HepG2 (cell line): ENCODE results near the gene NUP85. TPM values are rescaled to one million over a fixed set of nuclear protein-coding genes. Genes with fewer than 3 reads are reported as not detected.
A peak's percentile ranks its signal among the peaks of the same experiment; 100 is the strongest.

ENCODE experiments used
- CBFB ChIP-seq: sonication (generic); formaldehyde crosslinking; IDR thresholded peaks from 2 replicates; pipeline ENCODE4 v1.4.0; 2020; ENCODE audit warnings: missing genetic modification reagents
- FOXM1 ChIP-seq: sonication (generic); formaldehyde crosslinking; IDR thresholded peaks from 2 replicates; pipeline ENCODE4 v1.5.0; 2020; ENCODE audit warnings: missing genetic modification reagents
- GMEB2 ChIP-seq: IDR thresholded peaks from 2 replicates; pipeline ENCODE4 v1.6.1; 2016; ENCODE audit warnings: missing biosample characterization, missing genetic modification reagents, low read depth
- HOXA7 ChIP-seq: sonication (generic); formaldehyde crosslinking; IDR thresholded peaks from 2 replicates; pipeline ENCODE4 v1.8.1; 2022; ENCODE audit warnings: mild to moderate bottlenecking, missing genetic modification reagents, moderate library complexity
- IKZF4 ChIP-seq: sonication (generic); formaldehyde crosslinking; IDR thresholded peaks from 2 replicates; pipeline ENCODE4 v1.5.1; 2020; ENCODE audit warnings: borderline replicate concordance, mild to moderate bottlenecking, low read depth, missing genetic modification reagents; ENCODE audit errors: not compliant biosample characterization
- NFAT5 ChIP-seq: sonication (generic); formaldehyde crosslinking; IDR thresholded peaks from 2 replicates; pipeline ENCODE4 v1.4.0; 2020; ENCODE audit warnings: missing genetic modification reagents
- PBX3 ChIP-seq: sonication (generic); formaldehyde crosslinking; IDR thresholded peaks from 2 replicates; pipeline ENCODE4 v1.8.1; 2023; ENCODE audit warnings: missing genetic modification reagents, inconsistent platforms, borderline replicate concordance
- RCOR2 ChIP-seq: IDR thresholded peaks from 2 replicates; pipeline ENCODE4 v1.6.1; 2016; ENCODE audit warnings: missing biosample characterization, missing genetic modification reagents
- RXRA ChIP-seq: sonication (generic); formaldehyde crosslinking; IDR thresholded peaks from 2 replicates; pipeline ENCODE4 v1.5.1; 2020; ENCODE audit warnings: missing genetic modification reagents
- ZNF10 ChIP-seq: sonication (generic); formaldehyde crosslinking; IDR thresholded peaks from 2 replicates; pipeline ENCODE4 v1.4.0; 2020; ENCODE audit warnings: mild to moderate bottlenecking, low read depth, missing genetic modification reagents, borderline replicate concordance
- ZNF3 ChIP-seq: IDR thresholded peaks from 2 replicates; pipeline ENCODE4 v1.7.0; 2017; ENCODE audit warnings: inconsistent platforms
- ZNF556 ChIP-seq: sonication (generic); formaldehyde crosslinking; IDR thresholded peaks from 2 replicates; pipeline ENCODE4 v1.4.0; 2020; ENCODE audit warnings: mild to moderate bottlenecking, missing genetic modification reagents, borderline replicate concordance
- polyA plus RNA-seq, 8 experiments: library from polyadenylated mRNA; depleted of rRNA in 3 of 8; stranded (reverse) in 7 of 8; unstranded in 1 of 8; fragments of >200 nt; fragmentation: Illumina TruSeq in 4 of 8; extraction: Trizol in 4 of 8; gene quantifications; 2 replicates each; pipeline versions ENCODE4 v1.2.1 to v1.2.3, GENCODE V29; 2011 to 2016; ENCODE audit warnings: low read depth in 4 of 8, missing spikeins in 1 of 8, mixed read lengths in 1 of 8; ENCODE audit not compliant: insufficient read depth in 1 of 8
- total RNA-seq, 5 experiments: library from RNA; depleted of rRNA; stranded (reverse); fragments of >200 nt; fragmentation: Illumina TruSeq; extraction: Trizol; gene quantifications; 2 replicates each; pipeline ENCODE4 v1.2.3, GENCODE V29; 2016; ENCODE audit warnings: low read depth in 1 of 5
- TF ChIP-seq, protein P1 (sequence below): sonication (generic); formaldehyde crosslinking; conservative IDR thresholded peaks from 2 replicates; pipeline ENCODE4 v1.8.0; 2022; ENCODE audit warnings: mild to moderate bottlenecking, moderate library complexity, missing genetic modification reagents
- TF ChIP-seq, protein P2 (sequence below): IDR thresholded peaks from 2 replicates; pipeline ENCODE4 v1.6.1; 2016; ENCODE audit warnings: mild to moderate bottlenecking

Gene NUP85
- total and polyA plus RNA-seq, 2 of the 13 experiments (the other 11 are each of a cell fraction or from before 2014, with no cell fraction given) = 89.1 to 124 TPM

- peak; percentile 63 for TF ChIP-seq IKZF4 (CRISPR knock-in tag)
- TF ChIP-seq, protein P1, sequence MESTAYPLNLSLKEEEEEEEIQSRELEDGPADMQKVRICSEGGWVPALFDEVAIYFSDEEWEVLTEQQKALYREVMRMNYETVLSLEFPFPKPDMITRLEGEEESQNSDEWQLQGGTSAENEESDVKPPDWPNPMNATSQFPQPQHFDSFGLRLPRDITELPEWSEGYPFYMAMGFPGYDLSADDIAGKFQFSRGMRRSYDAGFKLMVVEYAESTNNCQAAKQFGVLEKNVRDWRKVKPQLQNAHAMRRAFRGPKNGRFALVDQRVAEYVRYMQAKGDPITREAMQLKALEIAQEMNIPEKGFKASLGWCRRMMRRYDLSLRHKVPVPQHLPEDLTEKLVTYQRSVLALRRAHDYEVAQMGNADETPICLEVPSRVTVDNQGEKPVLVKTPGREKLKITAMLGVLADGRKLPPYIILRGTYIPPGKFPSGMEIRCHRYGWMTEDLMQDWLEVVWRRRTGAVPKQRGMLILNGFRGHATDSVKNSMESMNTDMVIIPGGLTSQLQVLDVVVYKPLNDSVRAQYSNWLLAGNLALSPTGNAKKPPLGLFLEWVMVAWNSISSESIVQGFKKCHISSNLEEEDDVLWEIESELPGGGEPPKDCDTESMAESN (CRISPR knock-in tag) = 0 out of 2 replicates have a peak, but pooled peaks have one; percentile 70
- TF ChIP-seq RXRA (CRISPR knock-in tag) = no peak; the same call in none of the 2 replicates
- TF ChIP-seq PBX3 = no peak
- TF ChIP-seq HOXA7 (CRISPR knock-in tag) = no peak
- TF ChIP-seq GMEB2 = no peak
- no peak for TF ChIP-seq NFAT5 (CRISPR knock-in tag)
- peak; percentile 75; the same call in 1 of the 2 replicates for TF ChIP-seq RCOR2 (CRISPR knock-in tag)
- TF ChIP-seq ZNF3 (CRISPR knock-in tag) = peak; percentile 96
- no peak for TF ChIP-seq CBFB (CRISPR knock-in tag)
- TF ChIP-seq, protein P2, sequence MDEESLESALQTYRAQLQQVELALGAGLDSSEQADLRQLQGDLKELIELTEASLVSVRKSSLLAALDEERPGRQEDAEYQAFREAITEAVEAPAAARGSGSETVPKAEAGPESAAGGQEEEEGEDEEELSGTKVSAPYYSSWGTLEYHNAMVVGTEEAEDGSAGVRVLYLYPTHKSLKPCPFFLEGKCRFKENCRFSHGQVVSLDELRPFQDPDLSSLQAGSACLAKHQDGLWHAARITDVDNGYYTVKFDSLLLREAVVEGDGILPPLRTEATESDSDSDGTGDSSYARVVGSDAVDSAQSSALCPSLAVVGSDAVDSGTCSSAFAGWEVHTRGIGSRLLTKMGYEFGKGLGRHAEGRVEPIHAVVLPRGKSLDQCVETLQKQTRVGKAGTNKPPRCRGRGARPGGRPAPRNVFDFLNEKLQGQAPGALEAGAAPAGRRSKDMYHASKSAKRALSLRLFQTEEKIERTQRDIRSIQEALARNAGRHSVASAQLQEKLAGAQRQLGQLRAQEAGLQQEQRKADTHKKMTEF (CRISPR knock-in tag) = peak; percentile 86
- no peak for TF ChIP-seq FOXM1 (CRISPR knock-in tag)
- TF ChIP-seq ZNF556 (CRISPR knock-in tag) = peak; percentile 98
- TF ChIP-seq ZNF10 (CRISPR knock-in tag) = no peak
These were observed 62.1 kb downstream of the NUP85 start (continued) for GRCh38 chr17:75267411-75268232.
